PC-9 (cell line): ENCODE measurements around the gene TPI1. TPM values are rescaled to one million over a fixed set of nuclear protein-coding genes. Genes with fewer than 3 reads are reported as not detected.
A peak's percentile ranks its signal among the peaks of the same experiment; 100 is the strongest.

Experiments
- BruUV-seq: library from RNA; stranded (reverse); fragments of 400-500 nt; replicated peaks from 2 replicates; lab custom pipeline; 2021; lab: Mats Ljungman, UMichigan
- CTCF ChIA-PET: fragments of 300-600 bp; sonication (Branson Sonifier 250); formaldehyde crosslinking; loops from one replicate; lab custom pipeline; 2022; ENCODE audit warnings: antibody characterized with exemption; lab: Charles Lee
- POLR2A ChIA-PET: fragments of 300-600 bp; sonication (Branson Sonifier 250); formaldehyde crosslinking; loops from one replicate; lab custom pipeline; 2022; ENCODE audit warnings: antibody characterized with exemption; ENCODE audit not compliant: unreplicated experiment; lab: Charles Lee
- DNase-seq, 2 experiments: peaks; one replicate each; pipeline versions ENCODE4 v3.0.0 to v3.0.0-alpha.2; 2015 to 2022; ENCODE audit warnings: mixed read lengths in 1 of 2
- H2AFZ ChIP-seq: fragments of 200-600 bp; sonication (generic); 2 replicates; pipeline ENCODE4 v1.8.1; 2017; ENCODE audit warnings: antibody characterized with exemption
- H3F3A ChIP-seq: fragments of 200-600 bp; sonication (generic); 2 replicates; pipeline ENCODE4 v1.8.1; 2017; ENCODE audit warnings: antibody characterized with exemption, mild to moderate bottlenecking, low read depth; ENCODE audit not compliant: insufficient read depth
- H3K27ac ChIP-seq: fragments of 200-600 bp; sonication (generic); 2 replicates; pipeline ENCODE4 v1.6.1; 2016; ENCODE audit warnings: mixed run types
- H3K27me3 ChIP-seq: fragments of 200-600 bp; sonication (generic); 2 replicates; pipeline ENCODE4 v1.6.1; 2016; ENCODE audit warnings: low read depth, mixed run types; ENCODE audit not compliant: insufficient read depth
- H3K36me3 ChIP-seq: fragments of 200-600 bp; sonication (generic); 2 replicates; pipeline ENCODE4 v1.6.1; 2016; ENCODE audit warnings: low read depth, mixed run types
- H3K4me1 ChIP-seq: fragments of 200-600 bp; sonication (generic); replicated peaks from 2 replicates; pipeline ENCODE4 v1.6.1; 2016; ENCODE audit warnings: mixed run types; ENCODE audit not compliant: insufficient read depth
- H3K4me2 ChIP-seq: fragments of 200-600 bp; sonication (generic); 2 replicates; pipeline ENCODE4 v1.6.1; 2017; ENCODE audit warnings: mixed run types
- H3K4me3 ChIP-seq: fragments of 200-600 bp; sonication (generic); 2 replicates; pipeline ENCODE4 v1.6.1; 2016; ENCODE audit warnings: mixed run types
- H3K79me2 ChIP-seq: fragments of 200-600 bp; sonication (generic); 2 replicates; pipeline ENCODE4 v1.6.1; 2017; ENCODE audit warnings: low read depth, mixed run types
- H3K9me2 ChIP-seq: fragments of 200-600 bp; sonication (generic); 2 replicates; pipeline ENCODE4 v1.8.1; 2017; ENCODE audit warnings: mild to moderate bottlenecking; ENCODE audit not compliant: insufficient read depth
- H3K9me3 ChIP-seq: fragments of 200-600 bp; sonication (generic); 2 replicates; pipeline ENCODE4 v1.8.1; 2016; ENCODE audit warnings: low read depth; ENCODE audit not compliant: insufficient read depth
- H4K20me1 ChIP-seq: fragments of 200-600 bp; sonication (generic); 2 replicates; pipeline ENCODE4 v1.8.1; 2017; ENCODE audit not compliant: insufficient read depth
- EZH2 ChIP-seq: fragments of 200-600 bp; sonication (generic); IDR thresholded peaks from 2 replicates; pipeline ENCODE4 v1.8.0; 2017; ENCODE audit warnings: antibody characterized with exemption, low read depth
- intact Hi-C: fragments of 100-400 bp; cut with micrococcal nuclease; formaldehyde crosslinking; loops from one replicate; pipeline ENCODE4 v1.10.0; 2022; ENCODE audit not compliant: unreplicated experiment
- total RNA-seq: library from RNA; stranded (reverse); gene quantifications from 2 replicates; pipeline ENCODE4 v1.2.3, GENCODE V29; 2021
- TF ChIP-seq, protein P1 (sequence below): fragments of 200-600 bp; sonication (generic); conservative IDR thresholded peaks from 2 replicates; pipeline ENCODE4 v1.6.1; 2017; ENCODE audit warnings: mixed run types, antibody characterized with exemption, mild to moderate bottlenecking, moderate library complexity

TPI1 gene
- total RNA-seq, 1 experiment from 2014 or later: 1,199 TPM

DNA sequence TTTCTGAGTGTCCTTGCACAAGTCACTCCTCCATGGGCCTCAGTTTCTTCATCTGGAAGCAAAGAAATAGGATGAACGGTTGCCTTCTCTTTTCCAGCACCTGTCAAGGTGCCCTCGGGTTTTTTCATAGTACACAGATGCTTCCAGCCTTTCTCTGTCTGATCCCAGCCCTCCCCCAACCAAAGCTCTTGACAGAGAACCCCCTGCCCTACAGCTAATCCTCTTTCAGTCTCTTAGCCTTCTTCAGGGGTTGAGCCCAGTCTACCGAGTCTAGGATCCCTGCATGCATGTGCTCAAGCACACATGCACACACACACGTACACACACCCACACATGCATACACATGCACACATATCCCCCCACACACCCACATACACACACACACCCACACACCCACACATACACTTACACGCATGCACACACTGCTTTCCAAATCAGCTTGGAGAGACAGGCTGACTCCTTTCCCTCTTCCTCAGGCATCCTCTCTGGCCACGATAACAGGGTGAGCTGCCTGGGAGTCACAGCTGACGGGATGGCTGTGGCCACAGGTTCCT is 20.9 kb upstream of the TPI1 start:
- Histone ChIP-seq H2AFZ (no peak overlapping the region), H3K79me2 (peaks cover 19% of the 10 kb centered on the region), H3K4me1 (peaks cover 12% of the 10 kb centered on the region), H3K36me3 (no peaks in the 10 kb centered on the region), H3K4me2 (no peak overlapping the region), H3K27ac (no peak overlapping the region), H3K9me3 (no peaks in the 10 kb centered on the region), H3K27me3 (no peaks in the 10 kb centered on the region), H4K20me1 (no peaks in the 10 kb centered on the region), H3K4me3 (no peak overlapping the region), H3F3A (peaks cover 23% of the 10 kb centered on the region; the same call in 1 of the 2 replicates), H3K9me2 (no peaks in the 10 kb centered on the region)
- ChIA-PET CTCF (no interaction called here), POLR2A (no interaction called here)
- intact Hi-C loops: no loop called here
- no TSS peak for BruUV-seq
- no peak for DNase-seq
- TF ChIP-seq, protein P1, sequence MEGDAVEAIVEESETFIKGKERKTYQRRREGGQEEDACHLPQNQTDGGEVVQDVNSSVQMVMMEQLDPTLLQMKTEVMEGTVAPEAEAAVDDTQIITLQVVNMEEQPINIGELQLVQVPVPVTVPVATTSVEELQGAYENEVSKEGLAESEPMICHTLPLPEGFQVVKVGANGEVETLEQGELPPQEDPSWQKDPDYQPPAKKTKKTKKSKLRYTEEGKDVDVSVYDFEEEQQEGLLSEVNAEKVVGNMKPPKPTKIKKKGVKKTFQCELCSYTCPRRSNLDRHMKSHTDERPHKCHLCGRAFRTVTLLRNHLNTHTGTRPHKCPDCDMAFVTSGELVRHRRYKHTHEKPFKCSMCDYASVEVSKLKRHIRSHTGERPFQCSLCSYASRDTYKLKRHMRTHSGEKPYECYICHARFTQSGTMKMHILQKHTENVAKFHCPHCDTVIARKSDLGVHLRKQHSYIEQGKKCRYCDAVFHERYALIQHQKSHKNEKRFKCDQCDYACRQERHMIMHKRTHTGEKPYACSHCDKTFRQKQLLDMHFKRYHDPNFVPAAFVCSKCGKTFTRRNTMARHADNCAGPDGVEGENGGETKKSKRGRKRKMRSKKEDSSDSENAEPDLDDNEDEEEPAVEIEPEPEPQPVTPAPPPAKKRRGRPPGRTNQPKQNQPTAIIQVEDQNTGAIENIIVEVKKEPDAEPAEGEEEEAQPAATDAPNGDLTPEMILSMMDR: no peak
- TF ChIP-seq EZH2: no peak

DNA sequence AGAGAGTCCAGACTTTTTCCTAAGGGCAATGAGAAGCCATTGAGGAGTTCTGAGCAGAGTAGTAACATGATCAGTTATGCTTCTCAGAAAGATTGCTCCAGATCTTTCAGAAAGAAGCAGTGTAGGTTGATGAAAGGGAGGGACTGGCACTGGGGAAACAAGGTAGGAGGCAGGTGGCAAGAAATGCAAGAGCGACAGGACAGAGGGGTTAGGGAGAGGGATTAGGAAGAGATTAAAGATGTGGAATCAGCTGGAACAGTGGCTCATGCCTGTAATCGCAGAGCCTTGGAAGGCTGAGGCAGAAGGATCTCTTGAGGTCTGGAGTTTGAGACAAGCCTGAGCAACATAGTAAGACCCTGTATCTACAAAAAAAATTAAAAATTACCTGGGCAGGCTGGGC is 19.7 kb upstream of the TPI1 start:
- Histone ChIP-seq H3K4me3 (no peak overlapping the region), H3F3A (peaks cover 26% of the 10 kb centered on the region; the same call in 1 of the 2 replicates), H3K27me3 (no peaks in the 10 kb centered on the region), H2AFZ (no peak overlapping the region), H3K79me2 (peaks cover 19% of the 10 kb centered on the region), H3K9me2 (no peaks in the 10 kb centered on the region), H3K27ac (no peak overlapping the region), H4K20me1 (no peaks in the 10 kb centered on the region), H3K9me3 (no peaks in the 10 kb centered on the region), H3K36me3 (no peaks in the 10 kb centered on the region), H3K4me2 (no peak overlapping the region), H3K4me1 (peaks cover 12% of the 10 kb centered on the region)
- intact Hi-C loops: no loop called here
- no peak for DNase-seq
- TF ChIP-seq, protein P1: no peak
- CTCF ChIA-PET: no interaction called here
- no TSS peak for BruUV-seq
- POLR2A ChIA-PET: no interaction called here

DNA sequence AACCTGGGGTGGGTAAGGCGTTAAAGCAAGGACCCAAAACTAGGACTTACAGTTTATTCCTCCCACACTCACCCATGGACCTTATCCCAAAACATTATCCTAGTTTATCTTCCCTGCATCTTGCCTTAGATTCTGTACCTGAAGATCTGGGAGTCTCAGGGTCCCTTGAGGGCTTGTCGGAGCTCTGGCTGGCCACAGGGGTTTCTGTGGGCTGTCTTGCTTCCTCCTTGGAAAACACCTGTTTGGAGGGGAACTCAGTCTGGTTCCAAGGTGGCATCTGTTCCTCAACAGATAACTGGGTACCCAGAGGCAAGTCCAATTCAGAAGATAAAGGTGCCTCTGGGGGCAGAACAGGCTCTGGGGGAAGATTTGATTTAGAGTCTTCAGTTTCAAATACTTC is 17.9 kb upstream of the TPI1 start:
- intact Hi-C loops: no loop called here
- ChIA-PET POLR2A (no interaction called here), CTCF (no interaction called here)
- H3K27me3 ChIP-seq: no peaks in the 10 kb centered on the region
- H3K9me3 ChIP-seq: no peaks in the 10 kb centered on the region
- no peak overlapping the region for H3K27ac ChIP-seq
- H3K36me3 ChIP-seq: no peaks in the 10 kb centered on the region; the same call in 1 of the 2 replicates
- no peak overlapping the region for H2AFZ ChIP-seq
- H3K4me2 ChIP-seq: peak overlapping the region; percentile 86
- 0 out of 2 replicates have a peak overlapping the region, but pooled peaks have one; percentile 83 for H3K4me3 ChIP-seq
- peaks cover 10% of the 10 kb centered on the region; the same call in 1 of the 2 replicates for H4K20me1 ChIP-seq
- no peaks in the 10 kb centered on the region for H3K9me2 ChIP-seq
- no TSS peak for BruUV-seq
- no peak for DNase-seq
- H3K4me1 ChIP-seq: peaks cover 25% of the 10 kb centered on the region
- TF ChIP-seq, protein P1: no peak
- TF ChIP-seq EZH2: no peak
- H3F3A ChIP-seq: peaks cover 36% of the 10 kb centered on the region; the same call in 1 of the 2 replicates
- H3K79me2 ChIP-seq: peaks cover 34% of the 10 kb centered on the region
